AG09319 (cell line): Measurements from ENCODE around the gene ZNF331.
"Not testable (repeated sequence)": the region's sequence is repeated elsewhere in the genome, so short reads cannot be mapped to it uniquely, and the experiment has no call there.

ENCODE experiments used
- DNase-seq: peaks from one replicate; pipeline ENCODE4 v3.0.0-alpha.2; 2010; ENCODE audit warnings: low read depth; ENCODE audit errors: extremely low read depth
- CTCF ChIP-seq: IDR thresholded peaks from 2 replicates; pipeline ENCODE4 v1.5.1; 2011; ENCODE audit warnings: low read depth, mild to moderate bottlenecking, inconsistent platforms, low read length, moderate library complexity

The ZNF331 gene

GRCh38 chr19:53507523-53508442 lies 30.2 kb upstream of the ZNF331 start:
- no peak for DNase-seq
- TF ChIP-seq CTCF, result no peak

- no peak for TF ChIP-seq CTCF
- DNase-seq, result no peak
Measured at GRCh38 chr19:53509443-53509842, 28.5 kb upstream of the ZNF331 start.

DNA sequence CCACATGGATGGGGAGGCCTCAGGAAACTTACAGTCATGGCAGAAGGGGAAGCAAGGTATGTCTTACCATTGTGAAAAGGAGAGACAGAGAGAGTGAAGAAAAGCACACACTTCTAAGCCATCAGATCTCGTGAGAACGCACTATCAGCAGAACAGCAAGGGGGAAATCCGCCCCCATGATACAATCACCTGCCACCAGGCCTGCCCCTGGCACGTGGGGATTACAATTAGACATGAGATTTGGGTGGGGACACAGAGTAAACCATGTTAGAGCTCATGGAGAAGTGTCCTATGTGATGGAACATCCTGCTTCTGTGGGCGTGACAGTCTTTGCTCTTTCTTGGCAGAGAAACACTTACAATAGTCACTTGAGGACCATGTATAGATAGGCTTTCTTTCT lies 28.1 kb upstream of the ZNF331 start:
- TF ChIP-seq CTCF, result no peak
- DNase-seq, result no peak

- no peak for DNase-seq
- no peak for TF ChIP-seq CTCF
Measured at GRCh38 chr19:53511357-53511756, 26.6 kb upstream of the ZNF331 start.

DNA sequence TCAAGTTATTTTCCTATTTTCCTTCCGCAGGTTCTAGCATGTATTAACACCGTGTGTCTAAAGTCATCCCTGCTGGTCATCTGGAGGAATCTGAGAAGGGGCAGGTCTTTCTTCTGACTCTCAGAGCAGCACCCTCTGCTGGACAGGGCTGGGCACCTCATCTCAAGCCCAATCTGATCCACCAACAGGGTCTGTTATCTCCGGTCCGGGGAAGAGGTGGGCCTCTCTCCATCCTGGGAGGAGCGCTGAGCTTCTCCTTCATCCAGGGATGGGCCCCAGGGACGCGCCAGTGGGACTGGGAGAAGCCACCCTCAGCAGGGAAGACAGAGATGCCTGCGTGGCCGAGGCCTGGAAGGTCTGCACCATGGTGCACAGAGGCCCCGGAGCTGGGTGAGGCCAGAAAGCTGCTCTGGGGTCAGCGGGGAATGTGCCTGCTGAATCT lies 26.0 kb upstream of the ZNF331 start:
- peak; percentile 52 for TF ChIP-seq CTCF
- peak; percentile 11 for DNase-seq

- DNase-seq, result not testable (repeated sequence)
Measured at GRCh38 chr19:53515047-53515446, 22.9 kb upstream of the ZNF331 start.

GRCh38 chr19:53517114-53517741 lies 20.7 kb upstream of the ZNF331 start:
- DNase-seq, result no peak
- no peak for TF ChIP-seq CTCF
